ENCODE measurements around the gene MAPKAP1. TPM values are rescaled to one million over a fixed set of nuclear protein-coding genes. Genes with fewer than 3 reads are reported as not detected.

Gene MAPKAP1
- total RNA-seq, 2 donors from 2014 or later, result 62.1 to 78.9 TPM

GRCh38 chr9:125687163-125687863, 19.7 kb downstream of the MAPKAP1 start:
- Histone ChIP-seq H3K4me1 (no peaks in the 10 kb centered on the region), H3K36me3 (no peaks in the 10 kb centered on the region), H3K27me3 (no peaks in the 10 kb centered on the region), H3K9me3 (no peaks in the 10 kb centered on the region), H3K27ac (no peak overlapping the region), H3K4me3 (no peak overlapping the region)
- no peak for DNase-seq (ENCODE audit: low spot score)
- no peak for TF ChIP-seq CTCF (IDR thresholded peaks at IDR 0.05)

GRCh38 chr9:125685167-125685566, 21.8 kb downstream of the MAPKAP1 start:
- no peak for DNase-seq (ENCODE audit: low spot score)
- Histone ChIP-seq H3K27ac (no peak overlapping the region), H3K36me3 (no peaks in the 10 kb centered on the region), H3K9me3 (no peaks in the 10 kb centered on the region), H3K27me3 (no peaks in the 10 kb centered on the region), H3K4me3 (no peak overlapping the region), H3K4me1 (peaks cover 0 to 6% of the 10 kb centered on the region in 2 donors)
- no peak for TF ChIP-seq CTCF (IDR thresholded peaks at IDR 0.05)

GRCh38 chr9:125683486-125683885, 23.5 kb downstream of the MAPKAP1 start:
- H3K9me3 ChIP-seq, result no peaks in the 10 kb centered on the region
- no peaks in the 10 kb centered on the region for H3K27me3 ChIP-seq
- no peak for TF ChIP-seq CTCF (IDR thresholded peaks at IDR 0.05)
- peaks cover 0 to 6% of the 10 kb centered on the region in 2 donors for H3K4me1 ChIP-seq
- no peak overlapping the region for H3K4me3 ChIP-seq
- H3K27ac ChIP-seq, result no peak overlapping the region
- DNase-seq (ENCODE audit: low spot score), result no peak
- no peaks in the 10 kb centered on the region for H3K36me3 ChIP-seq

- DNase-seq (ENCODE audit: low spot score), result no peak
- H3K27me3 ChIP-seq, result no peaks in the 10 kb centered on the region
- no peak for TF ChIP-seq CTCF (IDR thresholded peaks at IDR 0.05)
Observed at GRCh38 chr9:125682340-125682739, 24.7 kb downstream of the MAPKAP1 start.

GRCh38 chr9:125681657-125682056, 25.4 kb downstream of the MAPKAP1 start:
- H3K9me3 ChIP-seq, result no peaks in the 10 kb centered on the region
- H3K4me3 ChIP-seq, result no peak overlapping the region
- no peak overlapping the region for H3K27ac ChIP-seq
- no peak for DNase-seq (ENCODE audit: low spot score)
- peaks cover 0 to 6% of the 10 kb centered on the region in 2 donors for H3K4me1 ChIP-seq
- no peaks in the 10 kb centered on the region for H3K27me3 ChIP-seq
- H3K36me3 ChIP-seq, result no peaks in the 10 kb centered on the region
- TF ChIP-seq CTCF (IDR thresholded peaks at IDR 0.05), result no peak

More at GRCh38 chr9:125682340-125682739, 24.7 kb downstream of the MAPKAP1 start:
- H3K36me3 ChIP-seq, result no peaks in the 10 kb centered on the region
- H3K4me3 ChIP-seq, result no peak overlapping the region
- peaks cover 0 to 6% of the 10 kb centered on the region in 2 donors for H3K4me1 ChIP-seq
- no peaks in the 10 kb centered on the region for H3K9me3 ChIP-seq
- H3K27ac ChIP-seq, result no peak overlapping the region

Measured in right atrium auricular region (tissue), 2 donors.